Neuronal stem cell (in vitro differentiated cells): ENCODE results near the gene ADGRV1.

Experiments used
- DNase-seq: peaks from one replicate; pipeline ENCODE4 v3.0.0-alpha.2; 2013; ENCODE audit warnings: low spot score
- H2AFZ ChIP-seq: one replicate; pipeline ENCODE4 v1.6.1; 2013; ENCODE audit warnings: mild to moderate bottlenecking, low read length, inconsistent platforms
- H2AK5ac ChIP-seq: 2 replicates; pipeline ENCODE4 v1.6.1; 2013; ENCODE audit warnings: low read depth, mild to moderate bottlenecking, inconsistent platforms, low read length, moderate library complexity, mixed read lengths
- H2BK120ac ChIP-seq: 2 replicates; pipeline ENCODE4 v1.6.1; 2013; ENCODE audit warnings: low read depth, mild to moderate bottlenecking, inconsistent platforms, low read length, moderate library complexity, mixed read lengths
- H2BK12ac ChIP-seq: one replicate; pipeline ENCODE4 v1.6.1; 2013; ENCODE audit warnings: low read length, inconsistent platforms
- H2BK15ac ChIP-seq: 2 replicates; pipeline ENCODE4 v1.6.1; 2013; ENCODE audit warnings: mild to moderate bottlenecking, low read length, inconsistent platforms, mixed read lengths
- H2BK5ac ChIP-seq: one replicate; pipeline ENCODE4 v1.6.1; 2013; ENCODE audit warnings: inconsistent platforms, mild to moderate bottlenecking, low read length, moderate library complexity
- H3K14ac ChIP-seq: one replicate; pipeline ENCODE4 v1.6.1; 2013; ENCODE audit warnings: low read length, inconsistent platforms
- H3K18ac ChIP-seq: 2 replicates; pipeline ENCODE4 v1.6.1; 2013; ENCODE audit warnings: low read length, inconsistent platforms
- H3K23ac ChIP-seq: 2 replicates; pipeline ENCODE4 v1.6.1; 2013; ENCODE audit warnings: low read depth, mild to moderate bottlenecking, mixed read lengths, low read length, inconsistent platforms; ENCODE audit not compliant: poor library complexity
- H3K27ac ChIP-seq: replicated peaks from 3 replicates; pipeline ENCODE4 v1.5.1; 2013; ENCODE audit warnings: low read length, inconsistent platforms
- H3K27me3 ChIP-seq, 3 experiments: 2 replicates each; pipeline ENCODE4 v1.6.1; 2013; ENCODE audit warnings: low read length in 3 of 3, mild to moderate bottlenecking in 2 of 3, inconsistent platforms in 1 of 3, low read depth in 1 of 3, mixed read lengths in 1 of 3, moderate library complexity in 1 of 3; ENCODE audit not compliant: control insufficient read depth in 3 of 3, insufficient read depth in 3 of 3
- H3K36me3 ChIP-seq, 2 donors: replicated peaks in 1 of 2; 2 replicates each; pipeline ENCODE4 v1.6.1; 2013; ENCODE audit warnings: low read length in 2 of 2; ENCODE audit not compliant: control insufficient read depth in 2 of 2, insufficient read depth in 2 of 2
- H3K4ac ChIP-seq: 2 replicates; pipeline ENCODE4 v1.6.1; 2013; ENCODE audit warnings: inconsistent platforms, mild to moderate bottlenecking, low read length, moderate library complexity
- H3K4me1 ChIP-seq, 2 donors: 1 replicate in 1 of 2; 2 replicates in 1 of 2; pipeline ENCODE4 v1.6.1; 2013; ENCODE audit warnings: low read length in 2 of 2, low read depth in 1 of 2; ENCODE audit not compliant: control insufficient read depth in 2 of 2, insufficient read depth in 1 of 2
- H3K4me2 ChIP-seq: one replicate; pipeline ENCODE4 v1.6.1; 2013; ENCODE audit warnings: mild to moderate bottlenecking, low read length, inconsistent platforms; ENCODE audit not compliant: insufficient read depth, poor library complexity, severe bottlenecking
- H3K4me3 ChIP-seq, 2 donors: 2 replicates each; pipeline ENCODE4 v1.5.1; 2013; ENCODE audit warnings: low read length in 2 of 2, mild to moderate bottlenecking in 2 of 2, inconsistent platforms in 1 of 2, moderate library complexity in 1 of 2
- H3K79me1 ChIP-seq: one replicate; pipeline ENCODE4 v1.6.1; 2013; ENCODE audit warnings: low read depth, mild to moderate bottlenecking, inconsistent platforms, low read length, moderate library complexity
- H3K9ac ChIP-seq: one replicate; pipeline ENCODE4 v1.6.1; 2013; ENCODE audit warnings: mild to moderate bottlenecking, low read depth, low read length, inconsistent platforms; ENCODE audit not compliant: poor library complexity
- H3K9me3 ChIP-seq, 2 donors: replicated peaks in 1 of 2; 2 replicates each; pipeline versions ENCODE3 to v1.6.1; 2013; ENCODE audit warnings: low read length in 2 of 2, mild to moderate bottlenecking in 2 of 2, inconsistent platforms in 1 of 2, low read depth in 1 of 2, mixed read lengths in 1 of 2, moderate library complexity in 1 of 2; ENCODE audit not compliant: control insufficient read depth in 2 of 2, insufficient read depth in 1 of 2
- H4K8ac ChIP-seq: one replicate; pipeline ENCODE4 v1.6.1; 2013; ENCODE audit warnings: low read depth, mild to moderate bottlenecking, inconsistent platforms, low read length, moderate library complexity
- H4K91ac ChIP-seq: one replicate; pipeline ENCODE4 v1.6.1; 2013; ENCODE audit warnings: low read length, low read depth, mild to moderate bottlenecking, inconsistent platforms; ENCODE audit not compliant: poor library complexity
- WGBS, 2 donors: extraction: QIAGEN DNeasy Blood & Tissue Kit; methylation state at CpG; one replicate each; pipeline ENCODE4 v1.1.7; 2013; ENCODE audit warnings: missing lambda C conversion rate in 2 of 2, mixed read lengths in 1 of 2; ENCODE audit not compliant: insufficient read length in 2 of 2, insufficient replicate concordance in 1 of 2; ENCODE audit errors: extremely low coverage in 2 of 2; 5-methylcytosine and 5-hydroxymethylcytosine counted together

ADGRV1 gene

DNA sequence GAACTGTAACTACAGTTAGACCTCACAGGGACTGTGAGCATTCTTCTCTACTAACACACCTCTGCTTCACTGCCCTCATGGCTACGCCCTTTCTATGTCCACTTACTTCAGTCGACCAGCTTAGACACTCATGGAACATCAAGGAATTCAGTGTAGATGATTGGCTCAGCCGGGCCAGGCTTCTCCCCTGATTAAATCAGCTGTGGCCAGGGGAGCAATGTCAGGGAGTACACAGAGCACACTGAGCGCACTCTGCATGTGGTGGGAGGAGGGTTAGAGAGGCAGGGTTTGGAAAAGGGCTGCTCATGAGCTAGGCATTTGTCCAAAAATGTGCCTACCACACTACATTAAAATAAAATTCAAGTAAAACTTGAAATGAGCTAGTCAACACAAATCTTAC lies 424.0 kb downstream of the ADGRV1 start:
- Histone ChIP-seq H3K36me3 (peaks cover 0 to 12% of the 10 kb centered on the region in 2 donors), H2AFZ (no peak overlapping the region), H3K4ac (no peak overlapping the region), H4K91ac (no peak overlapping the region), H3K4me2 (no peak overlapping the region), H2AK5ac (no peak overlapping the region), H2BK120ac (no peak overlapping the region), H3K9me3 (no peaks in the 10 kb centered on the region), H3K14ac (no peak overlapping the region), H3K23ac (no peak overlapping the region), H3K9ac (no peak overlapping the region), H3K27me3 (no peaks in the 10 kb centered on the region), H3K79me1 (no peaks in the 10 kb centered on the region), H2BK5ac (no peak overlapping the region), H3K4me1 (no peaks in the 10 kb centered on the region), H4K8ac (no peak overlapping the region), H3K18ac (no peak overlapping the region), H3K4me3 (no peak overlapping the region), H3K27ac (no peak overlapping the region), H2BK12ac (no peak overlapping the region), H2BK15ac (no peak overlapping the region)
- WGBS, 2 donors = no CpG with 5 or more reads among the region's 4 CpGs
- no peak for DNase-seq

DNA sequence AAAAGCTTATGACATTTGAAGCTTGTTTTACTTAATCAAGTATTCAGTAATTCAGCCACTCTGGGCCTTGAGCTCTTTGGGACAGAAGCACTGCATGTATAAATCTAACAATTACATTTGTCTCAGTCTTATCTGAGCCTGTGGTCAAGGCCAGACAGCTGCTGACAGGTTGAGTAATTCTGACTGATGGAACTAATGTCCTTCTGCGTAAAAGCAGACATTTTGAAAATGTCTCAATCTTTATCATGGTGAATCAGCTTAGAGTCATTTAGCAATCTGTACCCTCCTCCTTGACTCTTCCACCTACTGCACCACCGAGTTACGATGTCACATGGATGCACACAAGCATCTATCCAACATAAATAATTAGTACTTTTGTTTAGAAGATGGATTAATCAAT lies 424.6 kb downstream of the ADGRV1 start:
- Histone ChIP-seq H2AK5ac (no peak overlapping the region), H3K4me1 (no peaks in the 10 kb centered on the region), H3K23ac (no peak overlapping the region), H2BK120ac (no peak overlapping the region), H3K9ac (no peak overlapping the region), H2BK12ac (no peak overlapping the region), H2AFZ (no peak overlapping the region), H3K9me3 (no peaks in the 10 kb centered on the region), H3K18ac (no peak overlapping the region), H3K4me2 (no peak overlapping the region), H3K27ac (no peak overlapping the region), H3K27me3 (no peaks in the 10 kb centered on the region), H2BK5ac (no peak overlapping the region), H3K4ac (no peak overlapping the region), H2BK15ac (no peak overlapping the region), H3K79me1 (no peaks in the 10 kb centered on the region), H3K36me3 (peaks cover 0 to 12% of the 10 kb centered on the region in 2 donors), H3K4me3 (no peak overlapping the region), H3K14ac (no peak overlapping the region), H4K91ac (no peak overlapping the region), H4K8ac (no peak overlapping the region)
- DNase-seq = no peak
- no CpG with 5 or more reads among the region's 3 CpGs for WGBS, 2 donors

- no peak overlapping the region for H2BK12ac ChIP-seq
- H3K14ac ChIP-seq = no peak overlapping the region
- H4K8ac ChIP-seq = no peak overlapping the region
- no peak overlapping the region for H2BK5ac ChIP-seq
- H3K9ac ChIP-seq = no peak overlapping the region
- no peak overlapping the region for H3K23ac ChIP-seq
- H2AFZ ChIP-seq = no peak overlapping the region
- H3K4me1 ChIP-seq = no peaks in the 10 kb centered on the region
- no peak overlapping the region for H2AK5ac ChIP-seq
- H3K36me3 ChIP-seq = peaks cover 0 to 12% of the 10 kb centered on the region in 2 donors
- no peak overlapping the region for H2BK120ac ChIP-seq
- H3K79me1 ChIP-seq = no peaks in the 10 kb centered on the region
- DNase-seq = no peak
- no peaks in the 10 kb centered on the region for H3K27me3 ChIP-seq
- no peak overlapping the region for H2BK15ac ChIP-seq
- no peak overlapping the region for H3K4me2 ChIP-seq
- H3K18ac ChIP-seq = no peak overlapping the region
- H3K27ac ChIP-seq = no peak overlapping the region
- H3K4me3 ChIP-seq = no peak overlapping the region
- no peak overlapping the region for H3K4ac ChIP-seq
- H4K91ac ChIP-seq = no peak overlapping the region
- H3K9me3 ChIP-seq = no peaks in the 10 kb centered on the region
These were observed 425.1 kb downstream of the ADGRV1 start for GRCh38 chr5:90983711-90984124.

DNA sequence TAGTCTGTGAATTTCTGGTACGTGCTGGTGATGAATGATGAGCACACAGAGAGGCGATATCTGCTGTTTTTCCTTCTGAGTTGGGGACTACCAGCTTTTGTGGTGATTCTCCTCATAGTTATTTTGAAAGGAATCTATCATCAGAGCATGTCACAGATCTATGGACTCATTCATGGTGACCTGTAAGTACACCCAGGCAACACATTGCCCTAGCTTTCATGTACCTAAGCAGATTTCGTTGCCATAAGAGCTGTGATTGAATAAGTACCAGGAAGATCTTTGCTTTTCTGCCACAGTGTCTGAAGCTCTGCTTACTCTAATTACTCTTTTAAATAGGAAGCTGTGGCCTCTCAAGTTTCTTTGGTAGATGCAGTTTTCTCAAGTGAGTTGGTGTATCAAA lies 426.7 kb downstream of the ADGRV1 start:
- no peak overlapping the region for H2BK5ac ChIP-seq
- no peak overlapping the region for H3K4me3 ChIP-seq
- no peak overlapping the region for H4K8ac ChIP-seq
- WGBS, 2 donors = no CpG with 5 or more reads among the region's 3 CpGs
- H4K91ac ChIP-seq = no peak overlapping the region
- no peak overlapping the region for H2BK12ac ChIP-seq
- H3K14ac ChIP-seq = no peak overlapping the region
- no peak overlapping the region for H3K4ac ChIP-seq
- H2AK5ac ChIP-seq = no peak overlapping the region
- no peaks in the 10 kb centered on the region for H3K27me3 ChIP-seq
- H3K9me3 ChIP-seq = no peaks in the 10 kb centered on the region
- H3K4me2 ChIP-seq = no peak overlapping the region
- H3K23ac ChIP-seq = no peak overlapping the region
- no peaks in the 10 kb centered on the region for H3K4me1 ChIP-seq
- H2BK15ac ChIP-seq = no peak overlapping the region
- no peak overlapping the region for H3K27ac ChIP-seq
- H3K79me1 ChIP-seq = no peaks in the 10 kb centered on the region
- no peak overlapping the region for H2BK120ac ChIP-seq
- H3K18ac ChIP-seq = no peak overlapping the region
- H3K9ac ChIP-seq = no peak overlapping the region
- no peak for DNase-seq
- no peak overlapping the region for H2AFZ ChIP-seq
- H3K36me3 ChIP-seq = peaks cover 0 to 12% of the 10 kb centered on the region in 2 donors
